Choroid plexus epithelial cell (primary cell): Measurements from ENCODE around the gene IRX6.

Experiments used
- DNase-seq: peaks from one replicate; pipeline ENCODE4 v3.0.0-alpha.2; 2010; ENCODE audit warnings: low read depth
- H3K4me3 ChIP-seq: 2 replicates; pipeline ENCODE4 v1.5.1; 2011; ENCODE audit warnings: low read depth, mild to moderate bottlenecking, control low read depth, low read length, moderate library complexity
- TF ChIP-seq, protein P1 (sequence below): conservative IDR thresholded peaks from 2 replicates; pipeline ENCODE4 v1.5.1; 2011; ENCODE audit warnings: low read depth, mild to moderate bottlenecking, control low read depth, inconsistent platforms, low read length, moderate library complexity

Gene IRX6

DNA sequence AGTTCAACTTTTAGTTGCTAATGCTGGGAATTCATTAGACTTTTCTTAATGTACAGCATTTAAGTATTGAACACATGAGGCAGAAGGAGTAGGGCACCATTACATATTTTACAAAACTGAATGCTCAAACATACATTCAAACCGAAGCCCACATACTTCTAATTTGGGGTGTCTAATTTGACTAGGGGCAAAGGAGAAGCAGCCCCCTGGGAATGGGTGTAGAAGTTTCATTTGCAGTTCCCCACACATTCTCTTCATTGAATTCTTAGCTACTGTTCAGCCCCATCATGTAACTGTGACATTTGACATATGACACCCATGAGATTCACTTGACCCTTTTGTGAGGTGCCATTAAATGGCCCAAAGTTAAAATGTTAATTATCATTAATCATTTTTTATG is 16.4 kb downstream of the IRX6 start:
- no peak for DNase-seq
- TF ChIP-seq, protein P1, sequence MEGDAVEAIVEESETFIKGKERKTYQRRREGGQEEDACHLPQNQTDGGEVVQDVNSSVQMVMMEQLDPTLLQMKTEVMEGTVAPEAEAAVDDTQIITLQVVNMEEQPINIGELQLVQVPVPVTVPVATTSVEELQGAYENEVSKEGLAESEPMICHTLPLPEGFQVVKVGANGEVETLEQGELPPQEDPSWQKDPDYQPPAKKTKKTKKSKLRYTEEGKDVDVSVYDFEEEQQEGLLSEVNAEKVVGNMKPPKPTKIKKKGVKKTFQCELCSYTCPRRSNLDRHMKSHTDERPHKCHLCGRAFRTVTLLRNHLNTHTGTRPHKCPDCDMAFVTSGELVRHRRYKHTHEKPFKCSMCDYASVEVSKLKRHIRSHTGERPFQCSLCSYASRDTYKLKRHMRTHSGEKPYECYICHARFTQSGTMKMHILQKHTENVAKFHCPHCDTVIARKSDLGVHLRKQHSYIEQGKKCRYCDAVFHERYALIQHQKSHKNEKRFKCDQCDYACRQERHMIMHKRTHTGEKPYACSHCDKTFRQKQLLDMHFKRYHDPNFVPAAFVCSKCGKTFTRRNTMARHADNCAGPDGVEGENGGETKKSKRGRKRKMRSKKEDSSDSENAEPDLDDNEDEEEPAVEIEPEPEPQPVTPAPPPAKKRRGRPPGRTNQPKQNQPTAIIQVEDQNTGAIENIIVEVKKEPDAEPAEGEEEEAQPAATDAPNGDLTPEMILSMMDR: no peak
- H3K4me3 ChIP-seq: no peak overlapping the region

DNA sequence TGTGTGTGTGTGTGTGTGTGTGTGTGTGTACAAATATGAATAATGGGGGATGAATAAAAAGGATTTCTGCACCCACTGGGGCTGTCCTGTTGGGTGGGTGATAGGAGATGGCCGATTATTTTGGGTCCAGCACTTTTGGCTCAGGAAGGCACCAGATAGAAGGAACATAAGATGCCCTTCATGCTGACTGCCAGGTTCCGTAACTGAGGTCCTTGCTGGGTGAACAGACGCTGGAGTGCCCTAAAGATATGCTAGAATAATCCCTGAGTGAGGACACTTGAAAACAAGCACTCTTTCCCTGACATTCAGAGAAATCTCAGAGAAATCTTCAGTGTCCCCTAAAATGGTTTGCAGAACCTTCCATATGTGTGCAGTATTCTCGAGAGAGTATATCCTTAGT is 17.7 kb downstream of the IRX6 start:
- no peak overlapping the region for H3K4me3 ChIP-seq
- DNase-seq: no peak
- TF ChIP-seq, protein P1: no peak

DNA sequence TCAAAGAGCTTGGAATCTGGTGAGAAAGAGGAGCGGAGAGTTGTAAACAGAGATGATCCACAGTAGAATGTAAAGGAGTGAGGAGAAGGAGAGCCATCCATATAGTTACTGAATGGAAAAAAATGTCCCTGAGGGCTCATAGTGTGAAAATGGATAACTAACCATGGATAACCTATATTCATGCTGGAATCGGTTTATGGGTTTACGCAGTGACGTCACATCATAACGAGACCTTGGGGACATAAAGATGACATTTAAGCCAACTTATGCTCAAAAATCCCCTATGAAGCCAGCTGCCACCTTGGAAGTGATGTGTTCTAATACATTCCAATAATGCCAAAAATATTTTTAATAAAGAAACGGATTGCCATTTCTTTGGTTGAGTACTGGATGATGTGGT is 22.5 kb downstream of the IRX6 start:
- no peak for DNase-seq
- no peak overlapping the region for H3K4me3 ChIP-seq
- TF ChIP-seq, protein P1: no peak

GRCh38 chr16:55349867-55350266 is 25.9 kb downstream of the IRX6 start:
- DNase-seq: no peak
- TF ChIP-seq, protein P1: no peak
- no peak overlapping the region for H3K4me3 ChIP-seq

DNA sequence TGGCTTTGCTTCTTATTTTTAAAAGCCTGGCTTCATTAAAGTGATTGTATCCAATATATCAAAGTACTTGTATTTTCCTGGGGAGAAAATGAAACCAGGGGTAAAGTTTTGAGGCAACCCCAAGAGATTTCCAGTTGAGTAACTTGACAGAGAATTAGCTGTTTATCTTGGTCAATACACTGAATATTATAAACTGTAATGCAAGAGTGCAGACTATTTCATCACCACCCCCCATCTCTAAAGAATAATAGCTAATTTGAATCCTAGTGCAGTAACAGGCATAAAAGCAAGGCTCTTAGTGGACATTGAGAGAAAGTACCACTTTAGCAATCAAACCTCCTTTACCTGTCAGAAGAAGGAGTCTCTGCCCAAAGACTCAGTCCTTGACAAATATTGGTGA is 27.0 kb downstream of the IRX6 start:
- H3K4me3 ChIP-seq: no peak overlapping the region
- TF ChIP-seq, protein P1: no peak
- no peak for DNase-seq

GRCh38 chr16:55351936-55352335 is 27.9 kb downstream of the IRX6 start:
- no peak overlapping the region for H3K4me3 ChIP-seq
- DNase-seq: no peak
- TF ChIP-seq, protein P1: no peak

- no peak overlapping the region for H3K4me3 ChIP-seq
- no peak for DNase-seq
- TF ChIP-seq, protein P1: no peak
Measured at GRCh38 chr16:55357241-55357640, 33.2 kb downstream of the IRX6 start.
